RWPE1 (cell line): ENCODE measurements around the gene CEP70.
"Not testable (repeated sequence)": the region's sequence is repeated elsewhere in the genome, so short reads cannot be mapped to it uniquely, and the experiment has no call there.

ENCODE experiments used
- CTCF ChIA-PET: fragments of 350-600 bp; sonication (Branson Sonifier 250); formaldehyde crosslinking; extraction: SDS; loops from one replicate; lab custom pipeline; 2021; lab: Yijun Ruan, JAX
- POLR2A ChIA-PET: fragments of 400-600 bp; formaldehyde crosslinking; extraction: SDS; loops from one replicate; lab custom pipeline; 2020; ENCODE audit warnings: antibody characterized with exemption; ENCODE audit not compliant: low non-redundant PET; lab: Yijun Ruan, JAX
- DNase-seq: peaks from one replicate; pipeline ENCODE4 v3.0.0; 2012; ENCODE audit warnings: low spot score
- H3K27ac ChIP-seq: fragments of 450-650 bp; 2 replicates; pipeline ENCODE4 v1.5.1; 2017
- CTCF ChIP-seq: fragments of 450-650 bp; conservative IDR thresholded peaks from 2 replicates; pipeline ENCODE4 v1.5.1; 2017; ENCODE audit warnings: low read depth, mild to moderate bottlenecking

Gene CEP70

GRCh38 chr3:138494607-138494929 is 99.5 kb downstream of the CEP70 start:
- H3K27ac ChIP-seq, result no peak overlapping the region
- POLR2A ChIA-PET, result no interaction called here
- no peak for DNase-seq
- CTCF ChIA-PET, result no interaction called here
- TF ChIP-seq CTCF, result no peak

- ChIA-PET POLR2A (no interaction called here), CTCF (no interaction called here)
- peak; percentile 72 for DNase-seq
These were observed 100.1 kb downstream of the CEP70 start for GRCh38 chr3:138493804-138494606.

GRCh38 chr3:138492980-138493675 is 100.9 kb downstream of the CEP70 start:
- ChIA-PET POLR2A (interaction anchor here (0.6 kb wide), 1 partner anchor 11 kb away, joined by 4 read pairs; no protein-coding TSS in a partner anchor), CTCF (no interaction called here)
- no peak overlapping the region for H3K27ac ChIP-seq
- TF ChIP-seq CTCF, result no peak
- no peak for DNase-seq

More at GRCh38 chr3:138493804-138494606, 100.1 kb downstream of the CEP70 start:
- no peak for TF ChIP-seq CTCF
- H3K27ac ChIP-seq, result no peak overlapping the region

GRCh38 chr3:138491971-138492370 is 102.1 kb downstream of the CEP70 start:
- DNase-seq, result no peak
- no peak for TF ChIP-seq CTCF
- CTCF ChIA-PET, result no interaction called here
- POLR2A ChIA-PET, result no interaction called here
- no peak overlapping the region for H3K27ac ChIP-seq

- DNase-seq, POLR2A ChIA-PET, H3K27ac ChIP-seq: not testable (repeated sequence)
- CTCF ChIA-PET, result interaction anchor here (0.6 to 1.1 kb wide), 2 partner anchors 36 to 69 kb away, joined by 3 read pairs; no protein-coding TSS in a partner anchor
These were observed 107.5 kb downstream of the CEP70 start for GRCh38 chr3:138486580-138486979.

- DNase-seq, CTCF ChIA-PET, H3K27ac ChIP-seq: not testable (repeated sequence)
- POLR2A ChIA-PET, result interaction anchor here (0.6 kb wide), 1 partner anchor 31 kb away, joined by 6 read pairs; no protein-coding TSS in a partner anchor
These were observed 109.4 kb downstream of the CEP70 start for GRCh38 chr3:138484672-138485071.

GRCh38 chr3:138479438-138479863 is 114.6 kb downstream of the CEP70 start:
- ChIA-PET CTCF (interaction anchor here (0.7 to 0.8 kb wide), 2 partner anchors 12 to 148 kb away, joined by 3 to 4 read pairs; no protein-coding TSS in a partner anchor), POLR2A (no interaction called here)
- TF ChIP-seq CTCF, result peak; percentile 56
- DNase-seq, result peak; percentile 23
- H3K27ac ChIP-seq, result no peak overlapping the region
